ENCODE data around the gene PPP2R5C.

Gene PPP2R5C

DNA sequence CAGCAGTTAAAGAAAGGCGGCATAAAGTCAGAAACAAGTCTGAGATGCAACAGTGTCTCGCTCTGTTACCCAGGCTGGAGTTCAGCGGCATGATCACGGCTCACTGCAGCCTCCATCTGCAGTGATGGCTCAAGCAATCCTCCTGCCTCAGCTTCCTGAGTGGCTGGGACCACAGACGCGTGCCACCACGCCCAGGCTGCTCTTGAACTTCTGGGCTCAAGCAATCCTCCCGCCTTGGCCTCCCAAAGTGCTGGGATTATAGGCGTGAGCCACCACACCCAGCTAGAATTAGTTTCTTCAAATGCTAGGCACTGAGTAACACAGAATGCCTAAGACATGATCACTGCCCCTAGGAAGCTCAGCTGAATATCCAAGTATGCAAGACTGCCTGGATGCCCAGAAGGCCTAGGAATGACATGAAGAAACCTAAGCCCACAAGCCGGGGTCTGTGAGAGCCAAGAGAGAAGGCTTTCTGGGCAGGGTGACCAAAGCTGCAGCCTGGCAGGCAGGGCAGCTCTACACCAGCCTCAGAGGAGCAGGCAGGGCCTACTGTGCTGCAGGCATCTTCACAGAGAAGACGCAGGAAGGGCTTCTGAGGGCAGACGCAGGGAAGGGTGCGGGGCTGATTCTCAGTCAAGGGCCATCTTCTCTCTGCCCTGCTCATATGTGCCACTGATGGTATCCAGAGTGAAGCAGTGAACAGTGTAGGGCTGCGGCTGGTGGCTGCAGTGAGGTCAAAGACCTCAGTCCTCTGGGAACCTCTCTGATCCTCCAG, 4.3 kb upstream of the PPP2R5C start:
- DNase-seq = no peak

DNA sequence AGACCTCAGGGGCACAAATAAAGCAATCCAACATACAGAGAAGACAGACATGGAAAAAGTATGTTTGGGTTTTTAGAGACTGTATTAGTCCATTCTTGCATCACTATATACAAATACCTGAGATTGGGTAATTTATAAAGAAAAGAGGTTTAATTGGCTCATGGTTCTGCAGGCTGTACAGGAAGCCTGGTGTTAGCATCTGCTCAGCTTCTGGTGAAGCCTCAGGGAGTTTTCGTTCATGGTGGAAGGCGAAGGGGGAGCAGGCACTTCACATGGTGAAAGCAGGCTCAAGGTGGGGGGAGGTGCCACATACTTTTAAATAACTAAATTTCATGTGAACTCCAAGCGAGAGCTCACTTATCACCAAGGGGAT, 3.7 kb upstream of the PPP2R5C start:
- DNase-seq = no peak

DNA sequence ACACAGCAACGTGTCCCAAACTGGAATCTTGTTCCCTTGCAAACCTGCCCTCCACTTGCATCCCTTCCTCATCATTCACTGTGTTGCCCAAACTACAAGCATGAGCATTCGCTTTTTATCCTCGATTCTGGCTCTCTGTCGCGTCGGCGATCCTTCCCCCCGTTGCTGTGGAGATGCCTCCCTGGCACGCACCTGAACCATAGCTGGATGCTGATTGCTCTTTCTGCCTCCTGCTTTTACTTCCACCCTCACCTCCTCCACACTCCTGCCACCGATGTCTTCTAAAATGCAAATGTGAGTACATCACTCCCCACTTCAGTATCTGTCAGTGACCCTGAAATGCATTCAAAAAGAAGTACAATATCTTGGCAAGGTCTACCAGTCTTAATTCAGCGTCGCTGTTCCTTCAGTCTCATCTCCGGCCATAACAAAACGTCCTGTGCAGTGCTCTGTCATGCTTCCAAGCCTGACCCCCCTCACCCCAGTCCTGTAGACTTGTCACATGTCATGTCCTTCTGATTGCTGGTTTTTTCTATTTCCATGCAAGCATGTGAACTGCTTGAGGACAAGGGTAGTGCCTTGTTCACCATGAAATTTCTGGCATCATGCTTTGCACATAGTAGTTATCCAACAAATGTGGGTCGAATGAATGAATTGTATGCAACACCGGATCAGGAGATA, 2.5 kb upstream of the PPP2R5C start:
- DNase-seq = no peak

DNA sequence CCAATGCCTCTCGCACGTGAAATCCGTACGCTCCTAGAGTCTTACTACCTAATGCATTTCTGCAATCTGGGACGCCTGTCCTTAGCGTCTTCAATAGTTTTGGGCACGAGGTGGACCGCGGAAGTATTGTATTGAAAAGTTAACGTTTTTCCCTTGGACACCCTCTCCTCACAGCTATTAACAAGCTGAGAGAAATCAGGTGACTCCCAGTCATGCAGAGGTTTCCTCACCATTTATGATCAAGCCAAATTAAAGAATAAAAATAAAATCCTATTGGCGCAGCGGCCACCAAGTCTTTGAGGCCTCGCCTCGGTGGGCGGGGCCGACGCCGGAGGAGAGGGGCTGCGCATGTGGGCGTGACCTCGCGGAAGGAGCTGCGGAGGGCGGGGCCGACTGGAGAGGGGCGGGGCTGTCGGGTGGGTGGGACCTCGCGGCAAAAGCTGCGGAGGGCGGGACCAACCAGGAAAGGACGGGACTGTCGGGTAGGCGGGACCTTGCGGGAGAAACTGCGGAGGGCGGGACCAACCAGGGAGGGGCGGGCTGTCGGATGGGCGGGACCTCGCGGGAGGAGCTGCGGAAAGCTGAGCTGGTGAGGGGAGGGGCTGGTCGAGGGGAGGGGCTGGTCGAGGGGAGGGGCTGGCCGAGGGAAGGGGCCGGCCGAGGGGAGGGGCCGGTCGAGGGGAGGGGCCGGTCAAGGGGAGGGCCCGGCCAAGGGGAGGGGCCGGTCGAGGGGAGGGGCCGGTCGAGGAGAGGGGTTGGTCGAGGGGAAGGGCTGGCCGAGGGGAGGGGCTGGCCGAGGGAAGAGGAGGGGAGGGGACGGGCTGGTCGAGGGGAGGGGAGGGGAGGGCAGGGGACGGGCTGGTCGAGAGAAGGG, 1.1 kb upstream of the PPP2R5C start:
- DNase-seq = peak; percentile 95

DNA sequence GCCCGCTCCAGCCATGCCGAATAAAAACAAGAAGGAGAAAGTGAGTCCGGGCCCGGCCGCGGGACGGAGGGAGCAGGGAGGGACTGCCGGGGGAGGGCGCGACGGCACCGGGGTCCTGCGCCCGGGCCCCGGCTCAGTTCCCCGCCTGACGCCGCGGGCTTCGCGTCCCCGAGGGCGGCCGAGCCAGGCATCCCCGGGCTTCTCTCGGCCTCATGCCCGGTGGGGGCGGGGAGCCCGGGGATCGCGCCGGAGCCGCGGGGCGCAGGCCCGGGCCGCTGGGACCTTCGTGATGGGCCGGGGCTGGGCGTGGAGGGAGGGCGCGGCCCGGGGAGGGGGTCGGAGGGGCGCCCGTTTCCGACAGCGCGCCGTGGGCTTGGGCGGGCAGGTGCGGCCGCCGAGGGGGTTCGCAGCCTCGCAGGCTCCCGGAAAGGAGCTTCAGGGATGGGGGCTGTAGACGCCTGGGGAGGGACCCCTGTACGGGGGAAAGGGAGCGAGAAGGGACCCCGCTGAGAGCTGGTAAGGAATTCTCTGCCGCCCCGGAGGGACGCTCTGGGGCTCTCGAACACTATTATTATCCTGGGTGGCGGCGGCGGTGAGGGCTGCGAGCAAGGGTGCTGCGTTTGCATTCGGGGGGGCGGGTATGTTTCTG, 496 bp downstream of the PPP2R5C start:
- DNase-seq = peak; percentile 40

DNA sequence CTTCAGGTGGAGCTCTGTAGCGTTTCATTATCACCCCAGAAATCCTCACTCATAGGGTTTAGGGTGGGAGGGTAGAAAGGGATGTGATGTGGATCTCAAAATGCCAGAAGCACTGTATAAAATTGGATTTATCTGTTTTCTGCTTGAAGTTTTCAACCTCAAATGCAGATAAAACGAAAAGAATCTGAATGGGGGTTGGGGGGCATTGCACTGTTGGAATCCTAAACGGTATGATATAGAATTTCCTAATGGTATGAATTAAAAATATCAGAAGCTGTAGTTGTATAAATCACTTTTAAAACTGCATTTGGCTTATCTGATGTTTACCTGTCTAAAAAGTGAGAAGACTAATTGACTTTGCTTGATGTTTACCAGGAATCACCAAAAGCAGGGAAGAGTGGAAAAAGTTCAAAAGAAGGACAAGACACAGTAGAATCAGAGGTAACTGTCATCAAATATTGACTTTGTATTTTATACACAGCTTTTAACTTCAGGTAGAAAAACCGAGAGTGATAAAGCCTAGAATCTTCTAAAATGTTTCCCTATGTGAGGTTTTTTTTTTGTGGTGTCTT, 1.1 kb downstream of the PPP2R5C start:
- DNase-seq = no peak

DNA sequence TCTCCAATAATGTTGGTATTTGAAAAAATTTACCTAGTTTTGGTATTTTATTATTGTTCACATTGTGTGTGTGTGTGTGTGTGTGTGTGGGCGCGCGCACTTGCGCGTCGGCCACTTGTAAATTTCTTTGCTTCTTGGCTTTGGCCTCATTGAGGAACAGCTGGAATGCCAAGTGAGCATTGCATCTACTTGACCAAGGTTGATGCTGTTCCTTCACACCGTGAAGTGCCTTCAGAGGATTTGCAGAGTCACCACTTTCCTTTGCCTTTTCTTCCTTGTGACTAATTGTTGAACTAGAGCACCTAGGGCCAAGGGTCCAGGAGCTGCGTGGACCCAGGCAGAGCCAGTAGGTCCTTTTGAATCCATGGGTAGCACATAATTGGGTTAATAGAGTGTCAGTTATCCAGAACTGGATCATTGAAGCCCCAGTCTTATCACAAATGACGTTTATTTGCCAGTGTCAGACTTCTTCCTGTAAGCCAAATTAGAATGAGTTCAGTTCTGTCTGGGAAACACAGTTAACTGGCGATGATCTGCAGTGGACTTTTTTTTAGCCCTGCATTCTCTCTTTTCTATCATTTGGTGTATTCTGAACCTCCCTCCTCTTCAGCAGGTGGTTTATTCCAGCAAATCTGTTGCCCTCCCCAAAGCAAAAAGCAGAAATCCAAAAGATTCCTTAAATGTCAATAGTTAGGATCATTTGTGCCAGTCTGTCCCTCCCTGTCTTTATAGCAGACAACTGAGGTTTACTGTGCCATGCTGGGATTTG, 2.6 kb downstream of the PPP2R5C start:
- no peak for DNase-seq

DNA sequence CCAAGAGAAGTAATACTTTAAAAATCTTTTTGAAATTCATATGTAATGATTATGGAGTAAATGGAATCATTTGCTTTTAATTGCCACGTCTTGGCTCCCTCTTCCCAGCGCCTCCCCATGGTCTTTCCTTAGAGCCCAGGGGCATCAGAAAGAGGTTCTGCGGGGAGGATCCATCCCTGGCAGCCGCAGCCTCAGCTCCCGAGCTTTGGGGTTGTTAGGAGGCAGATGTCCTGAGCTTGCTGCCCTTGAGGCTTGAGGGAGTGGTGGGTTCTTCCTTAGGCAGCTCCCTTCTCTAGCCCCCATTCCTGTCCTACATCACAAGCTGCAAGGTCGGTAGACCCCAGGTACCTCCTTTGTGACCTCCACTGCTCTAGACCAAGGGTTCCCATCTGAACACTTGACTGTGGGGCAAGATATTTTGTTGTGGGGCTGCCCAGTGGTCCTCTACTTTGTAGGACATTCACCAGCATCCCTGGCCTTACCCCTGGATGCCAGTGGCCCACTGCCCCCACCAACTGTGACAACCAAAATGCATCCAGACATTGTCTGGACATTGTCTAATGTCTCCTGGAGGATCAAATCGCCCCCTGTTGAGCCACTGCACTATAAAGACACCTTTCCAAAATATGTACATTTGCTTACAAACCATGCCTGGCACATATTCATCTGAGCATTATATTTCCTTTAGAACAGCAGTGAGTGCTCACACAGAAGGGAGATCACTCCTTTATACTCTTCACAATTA, 6.3 kb downstream of the PPP2R5C start:
- DNase-seq = no peak

DNA sequence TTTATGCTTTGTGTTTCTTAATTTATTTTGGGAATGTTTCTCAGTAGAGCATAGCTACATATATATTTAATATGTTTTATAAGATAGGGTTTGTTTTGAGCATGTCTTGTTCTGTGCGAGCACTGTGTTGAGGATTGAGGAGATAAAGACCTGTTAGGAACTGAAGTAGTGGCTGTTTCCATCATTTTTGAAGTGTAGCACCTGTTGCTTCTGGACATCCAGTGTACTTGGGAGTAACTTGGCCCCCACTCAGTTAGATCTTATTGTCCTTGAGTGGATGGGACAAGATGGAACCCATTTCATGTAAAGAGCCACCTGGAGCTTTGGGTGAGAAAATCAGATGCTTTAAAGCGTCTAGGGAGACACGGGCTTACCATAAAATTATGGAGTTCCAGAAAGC, 8.7 kb downstream of the PPP2R5C start:
- no peak for DNase-seq

DNA sequence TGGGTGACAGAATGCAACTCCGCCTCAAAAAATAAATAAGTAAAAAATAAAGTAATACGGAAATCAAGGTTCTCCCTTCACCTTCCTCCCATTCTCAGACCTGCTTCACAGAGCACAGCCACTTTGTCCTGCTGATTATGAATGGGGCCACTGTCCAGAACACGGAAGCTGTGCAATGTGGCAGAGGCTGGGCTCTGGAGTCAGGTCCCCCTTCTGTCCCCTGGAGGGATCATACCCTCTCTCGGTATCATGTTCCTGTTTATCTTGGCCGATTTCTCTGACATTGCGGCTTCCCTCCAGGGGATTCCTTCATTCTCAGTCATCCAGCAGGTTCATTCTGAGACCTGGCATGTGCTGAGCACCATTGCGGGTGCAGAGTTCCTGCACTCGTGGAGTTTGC, 11.3 kb downstream of the PPP2R5C start:
- DNase-seq = no peak

DNA sequence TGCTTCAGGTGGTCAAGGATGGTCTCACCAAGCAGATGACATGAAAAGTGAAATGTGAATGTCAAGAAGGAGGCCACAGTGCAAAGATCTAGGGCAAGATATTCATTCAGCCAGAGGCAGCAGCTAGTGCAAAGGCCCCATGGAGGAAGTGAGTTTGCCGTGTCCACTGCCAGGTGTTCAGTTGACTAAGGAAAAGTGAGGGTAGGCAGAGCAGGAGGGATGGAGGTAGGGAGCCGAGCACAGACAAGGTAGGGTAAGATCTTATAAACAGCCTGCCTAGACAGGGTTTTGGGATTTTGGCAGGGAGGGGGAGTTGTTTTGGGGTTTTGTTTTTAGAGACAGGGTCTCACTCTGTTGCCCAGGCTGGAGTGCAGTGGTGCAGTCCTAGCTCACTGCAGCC, 11.9 kb downstream of the PPP2R5C start:
- DNase-seq = no peak

DNA sequence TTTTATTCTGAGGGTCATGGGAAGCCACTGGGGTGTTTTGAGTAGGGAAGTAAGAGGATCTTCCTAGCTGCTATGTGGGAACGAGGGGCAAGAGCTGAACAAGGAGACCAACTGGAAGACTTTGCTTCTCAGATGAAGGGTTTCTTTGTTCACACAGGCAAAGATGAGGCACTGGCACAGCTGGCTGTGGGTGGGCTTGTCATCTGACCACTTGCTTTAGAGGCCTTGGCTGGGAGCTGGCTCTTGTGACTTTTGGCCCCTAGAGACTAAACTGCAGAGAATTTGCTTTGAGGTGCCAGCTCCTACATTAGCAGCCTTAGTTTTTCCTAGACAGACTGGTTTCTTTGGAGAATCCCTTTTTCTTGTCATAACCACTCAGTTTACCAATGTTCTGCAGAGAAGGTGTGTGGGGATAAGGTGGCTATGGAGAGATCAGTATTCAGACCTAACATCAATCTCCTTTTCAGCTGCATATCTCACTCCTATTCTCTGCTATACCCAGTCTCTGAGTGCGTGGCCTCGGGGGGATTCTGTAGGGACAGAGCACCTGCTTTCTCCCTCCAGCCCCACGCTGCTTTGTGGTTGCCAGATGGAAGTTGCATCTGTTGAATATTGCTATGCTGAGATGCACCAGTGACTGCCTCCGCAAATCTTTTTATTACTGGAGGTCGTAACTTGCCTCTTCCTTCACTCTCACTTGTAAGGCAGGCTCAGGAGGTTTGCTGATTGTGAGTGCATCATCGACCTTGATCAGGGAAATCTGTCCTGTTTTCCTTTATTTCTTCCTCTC, 12.7 kb downstream of the PPP2R5C start:
- no peak for DNase-seq

DNA sequence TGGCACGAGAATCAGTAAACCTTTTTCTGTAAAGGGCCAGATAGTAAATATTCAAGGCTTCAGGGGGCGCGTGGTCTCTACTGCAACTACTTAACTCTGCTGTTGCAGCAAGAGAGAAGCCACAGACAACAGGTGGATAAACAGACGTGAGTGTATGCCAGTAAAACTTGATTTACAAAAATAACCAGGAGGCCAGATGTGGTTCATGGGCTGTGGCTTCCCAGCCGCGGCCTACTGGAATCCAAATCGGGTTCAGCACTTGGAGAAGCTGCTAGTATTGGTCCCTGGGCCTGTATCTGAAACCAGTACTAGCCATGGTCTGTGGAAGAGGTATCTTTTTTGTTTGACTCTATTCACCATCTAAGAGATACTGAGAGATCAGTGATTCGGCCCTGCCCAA, 13.3 kb downstream of the PPP2R5C start:
- no peak for DNase-seq

DNA sequence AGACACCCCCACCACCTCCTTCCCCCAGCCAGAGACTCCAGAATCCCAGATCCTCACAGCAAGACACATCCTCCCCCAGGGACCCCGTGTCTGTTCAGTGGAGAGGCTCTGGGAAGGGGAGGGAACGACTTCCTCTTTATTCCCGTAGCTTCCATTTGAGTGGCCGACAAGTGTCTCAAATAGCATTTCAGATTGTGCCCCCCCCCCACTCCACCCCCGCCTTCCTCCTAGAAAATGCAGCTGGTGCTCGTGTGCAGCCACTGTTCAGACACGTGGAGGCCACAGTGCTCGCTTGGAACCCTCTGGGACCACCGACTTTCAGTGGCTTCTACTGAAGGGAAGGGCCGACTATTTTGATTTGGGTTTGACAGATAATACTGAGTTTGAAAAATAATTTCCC, 14.3 kb downstream of the PPP2R5C start:
- no peak for DNase-seq

DNA sequence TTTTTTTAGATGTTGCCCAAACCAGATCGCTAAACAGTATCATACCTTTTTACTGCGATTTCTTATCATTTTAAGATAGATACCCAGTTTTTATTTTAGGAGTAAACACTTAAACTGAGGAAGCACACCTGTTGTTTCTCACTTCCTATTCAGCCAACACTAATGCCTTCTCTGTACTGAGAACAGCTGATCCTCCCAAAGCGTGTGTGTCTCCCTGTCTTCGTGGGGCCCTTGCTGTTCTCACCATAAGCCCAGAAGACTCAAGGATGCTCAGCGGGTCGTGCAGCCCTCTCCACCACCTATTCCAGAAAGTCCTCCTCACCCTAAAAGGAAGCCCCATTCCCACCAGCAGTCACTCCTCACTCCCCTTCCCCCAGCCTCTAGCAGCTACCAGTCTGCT, 14.8 kb downstream of the PPP2R5C start:
- no peak for DNase-seq

DNA sequence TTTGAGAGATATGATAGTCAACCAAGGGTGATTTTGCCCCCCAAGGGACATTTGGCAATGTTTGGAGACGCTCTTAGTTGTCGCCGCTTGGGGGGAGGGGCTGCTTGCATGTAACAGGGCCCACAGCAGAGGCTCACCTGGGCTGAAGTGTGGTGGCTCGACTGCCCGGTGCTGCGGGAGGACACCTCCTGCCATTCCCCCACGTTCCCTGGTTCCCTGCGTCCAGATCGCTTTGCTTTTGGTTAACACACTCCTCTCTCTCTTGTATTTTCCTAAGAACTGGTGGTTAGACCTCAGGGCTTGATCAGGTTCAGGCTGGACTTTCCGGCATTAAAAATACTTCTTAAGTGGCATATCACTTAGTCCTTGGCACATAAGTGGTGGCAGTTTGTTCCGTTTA, 18.9 kb downstream of the PPP2R5C start:
- no peak for DNase-seq

DNA sequence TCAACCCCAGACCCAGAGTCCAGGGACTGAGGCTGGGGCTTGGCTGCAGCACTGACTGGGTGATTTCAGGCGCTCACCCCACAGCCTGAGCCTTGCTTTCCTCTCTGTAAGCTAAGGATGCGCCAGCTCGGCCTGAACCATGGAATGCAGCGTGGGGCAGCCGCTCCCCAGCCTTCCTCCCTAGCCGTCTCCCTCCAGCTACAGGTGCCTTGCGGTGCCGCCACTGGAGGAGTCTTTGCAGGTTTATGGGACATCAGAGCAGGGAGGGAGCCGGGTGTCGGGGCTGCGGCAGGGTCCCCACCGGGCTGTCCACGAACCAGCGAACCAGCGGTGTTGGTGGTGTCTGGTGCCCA, 19.4 kb downstream of the PPP2R5C start:
- no peak for DNase-seq

DNA sequence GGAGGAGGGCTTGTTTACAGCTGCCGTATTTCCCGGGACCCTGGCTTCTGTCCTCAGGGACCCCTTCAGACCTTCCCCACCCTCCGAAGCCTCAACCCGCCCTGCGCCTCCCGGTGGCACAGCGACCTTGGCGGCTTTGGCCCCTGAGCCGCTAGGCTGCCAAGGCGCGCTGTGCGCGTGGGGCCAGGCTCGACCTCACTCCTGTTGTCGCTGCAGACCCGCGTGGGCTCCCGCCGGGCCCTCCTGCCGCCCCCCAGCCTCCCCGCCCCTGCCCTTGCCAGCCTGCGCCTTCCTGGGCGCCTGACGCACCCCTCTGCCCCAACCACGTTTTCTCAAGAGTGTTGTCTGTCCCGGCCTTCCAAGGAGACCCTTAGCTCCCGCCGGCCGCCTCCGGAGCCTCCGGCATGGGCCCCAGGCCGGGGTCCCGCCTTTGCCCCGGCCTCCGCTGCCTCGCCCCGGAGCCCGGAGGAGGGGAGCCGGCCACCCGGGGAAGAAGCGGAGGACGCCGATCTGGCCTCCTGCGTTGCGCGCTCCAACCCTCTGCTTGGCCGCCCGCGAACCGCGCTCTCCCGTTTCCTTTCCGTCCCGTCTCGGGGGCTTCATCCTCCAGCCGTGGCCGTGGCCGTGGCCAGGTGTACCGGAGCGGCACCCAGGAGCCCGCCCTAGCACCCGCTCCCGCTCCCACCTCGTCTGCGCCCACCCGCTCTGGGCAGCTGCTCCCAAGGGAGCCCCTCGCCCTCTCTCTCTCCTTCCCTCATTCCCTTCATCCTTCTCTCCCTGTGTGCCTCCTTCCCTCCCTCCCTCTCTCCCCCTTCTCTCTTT, 19.9 kb downstream of the PPP2R5C start:
- peak; percentile 14 for DNase-seq

DNA sequence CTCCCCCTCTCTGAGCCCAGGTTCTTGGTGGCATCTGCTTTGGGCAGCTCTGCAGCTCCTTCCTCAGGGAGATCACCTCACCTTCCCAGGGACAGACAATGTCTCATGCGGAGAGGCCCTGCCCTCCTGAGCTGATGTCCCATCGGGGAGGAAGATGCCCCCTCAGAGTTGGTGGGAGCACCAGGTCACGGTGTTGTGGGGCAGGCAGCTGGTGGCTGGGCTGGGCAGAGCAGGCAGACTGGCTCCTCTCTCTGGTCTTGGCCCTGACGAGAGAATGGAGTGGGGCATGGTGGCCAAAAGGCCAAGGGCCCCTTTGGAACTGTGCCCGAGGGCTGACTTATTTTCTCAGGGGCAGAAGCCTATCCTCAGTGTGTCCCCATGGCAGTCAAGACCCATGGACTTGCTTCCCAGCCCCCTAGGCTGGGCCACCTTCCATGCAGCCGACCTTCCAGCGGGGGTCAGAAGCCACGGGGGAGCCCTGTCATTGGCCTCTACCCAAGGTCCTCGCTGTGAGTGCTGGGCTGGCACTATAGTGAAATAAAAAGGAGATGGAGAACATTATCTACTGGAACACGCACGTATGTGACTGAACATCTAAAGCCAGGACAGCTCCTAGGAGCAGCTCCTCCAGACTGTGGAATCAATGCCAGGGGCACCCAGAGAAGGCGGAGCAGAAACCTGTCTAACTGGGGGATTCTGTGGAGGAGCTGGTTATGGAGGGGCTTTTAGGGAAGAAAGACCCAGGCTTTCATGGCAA, 21.9 kb downstream of the PPP2R5C start:
- no peak for DNase-seq
